IMR-90 (cell line): Measurements from ENCODE around the gene HEY2. TPM values are rescaled to one million over a fixed set of nuclear protein-coding genes. Genes with fewer than 3 reads are reported as not detected.

Experiments
- ATAC-seq: fragments of 200-7000 bp; cut with Tn5 transposase; 2 replicates; pipeline ENCODE4 v1.9.1; 2020; ENCODE audit warnings: low read depth, mild to moderate bottlenecking, moderate library complexity
- BruUV-seq: library from RNA; stranded (reverse); fragments of 400-500 nt; replicated peaks from 2 replicates; lab custom pipeline; 2021; lab: Mats Ljungman, UMichigan
- CTCF ChIA-PET: fragments of 300-600 bp; formaldehyde crosslinking; extraction: SDS; loops from one replicate; lab custom pipeline; 2021; ENCODE audit warnings: antibody characterized with exemption; lab: Yijun Ruan, JAX
- POLR2A ChIA-PET: fragments of 300-600 bp; sonication (Branson Sonifier 250); formaldehyde crosslinking; loops from one replicate; lab custom pipeline; 2022; ENCODE audit warnings: antibody characterized with exemption; ENCODE audit not compliant: unreplicated experiment; lab: Charles Lee
- DNase-seq: peaks from one replicate; pipeline ENCODE4 v3.0.0; 2013
- H2AFZ ChIP-seq: replicated peaks from 2 replicates; pipeline ENCODE3; 2013; ENCODE audit warnings: low read length, mild to moderate bottlenecking; ENCODE audit not compliant: poor library complexity
- H2AK5ac ChIP-seq: 2 replicates; pipeline ENCODE4 v1.6.1; 2013; ENCODE audit warnings: low read depth, low read length, inconsistent platforms
- H2AK9ac ChIP-seq: replicated peaks from 2 replicates; pipeline ENCODE3; 2013; ENCODE audit warnings: mild to moderate bottlenecking, low read depth, low read length, moderate library complexity; ENCODE audit not compliant: poor library complexity
- H2BK120ac ChIP-seq: 2 replicates; pipeline ENCODE4 v1.6.1; 2013; ENCODE audit warnings: low read depth, low read length, inconsistent platforms
- H2BK15ac ChIP-seq: 3 replicates; pipeline ENCODE4 v1.6.1; 2013; ENCODE audit warnings: low read depth, low read length, inconsistent platforms
- H2BK20ac ChIP-seq: 2 replicates; pipeline ENCODE4 v1.6.1; 2013; ENCODE audit warnings: low read depth, mild to moderate bottlenecking, inconsistent platforms, low read length, moderate library complexity
- H2BK5ac ChIP-seq: 2 replicates; pipeline ENCODE4 v1.6.1; 2013; ENCODE audit warnings: mild to moderate bottlenecking, low read depth, low read length, inconsistent platforms; ENCODE audit not compliant: poor library complexity, severe bottlenecking
- H3K14ac ChIP-seq: replicated peaks from 2 replicates; pipeline ENCODE4 v1.6.1; 2013; ENCODE audit warnings: low read depth, low read length, inconsistent platforms
- H3K18ac ChIP-seq: 2 replicates; pipeline ENCODE4 v1.6.1; 2013; ENCODE audit warnings: low read depth, low read length, control low read depth
- H3K23ac ChIP-seq: 2 replicates; pipeline ENCODE4 v1.6.1; 2013; ENCODE audit warnings: low read depth, low read length, inconsistent platforms
- H3K27ac ChIP-seq: 2 replicates; pipeline ENCODE4 v1.5.1; 2013; ENCODE audit warnings: mild to moderate bottlenecking, control low read depth, low read length; ENCODE audit not compliant: insufficient read depth
- H3K27me3 ChIP-seq: 2 replicates; pipeline ENCODE4 v1.6.1; 2013; ENCODE audit warnings: low read length; ENCODE audit not compliant: control insufficient read depth, insufficient read depth
- H3K36me3 ChIP-seq: 2 replicates; pipeline ENCODE4 v1.6.1; 2013; ENCODE audit warnings: low read length, mixed read lengths; ENCODE audit not compliant: control insufficient read depth, insufficient read depth
- H3K4ac ChIP-seq: 2 replicates; pipeline ENCODE4 v1.6.1; 2013; ENCODE audit warnings: low read depth, low read length, inconsistent platforms
- H3K4me1 ChIP-seq: 2 replicates; pipeline ENCODE4 v1.6.1; 2013; ENCODE audit warnings: low read length, mixed read lengths; ENCODE audit not compliant: control insufficient read depth, insufficient read depth
- H3K4me2 ChIP-seq: 2 replicates; pipeline ENCODE4 v1.6.1; 2013; ENCODE audit warnings: low read depth, mild to moderate bottlenecking, control low read depth, low read length, moderate library complexity
- H3K4me3 ChIP-seq: 2 replicates; pipeline ENCODE4 v1.5.1; 2013; ENCODE audit warnings: low read depth, mild to moderate bottlenecking, control low read depth, low read length, moderate library complexity; ENCODE audit not compliant: insufficient read depth
- H3K56ac ChIP-seq: 2 replicates; pipeline ENCODE4 v1.6.1; 2013; ENCODE audit warnings: low read length, inconsistent platforms; ENCODE audit not compliant: insufficient read depth; ENCODE audit errors: extremely low read depth
- H3K79me1 ChIP-seq, 2 experiments: 2 replicates each; pipeline ENCODE4 v1.6.1; 2013; ENCODE audit warnings: low read length in 2 of 2, inconsistent platforms in 1 of 2, low read depth in 1 of 2
- H3K9ac ChIP-seq: 2 replicates; pipeline ENCODE4 v1.6.1; 2013; ENCODE audit warnings: low read depth, low read length, control low read depth
- H3K9me1 ChIP-seq: 2 replicates; pipeline ENCODE4 v1.6.1; 2013; ENCODE audit warnings: low read length, inconsistent platforms; ENCODE audit not compliant: insufficient read depth
- H3K9me3 ChIP-seq: 2 replicates; pipeline ENCODE4 v1.6.1; 2013; ENCODE audit warnings: low read length; ENCODE audit not compliant: control insufficient read depth, insufficient read depth
- H4K20me1 ChIP-seq: 2 replicates; pipeline ENCODE4 v1.6.1; 2013; ENCODE audit warnings: low read length, inconsistent platforms; ENCODE audit not compliant: insufficient read depth
- H4K5ac ChIP-seq: 2 replicates; pipeline ENCODE4 v1.6.1; 2013; ENCODE audit warnings: mild to moderate bottlenecking, low read depth, low read length, control low read depth
- H4K8ac ChIP-seq, 2 experiments: 2 replicates each; pipeline ENCODE4 v1.6.1; 2013; ENCODE audit warnings: low read depth in 2 of 2, low read length in 2 of 2, control low read depth in 1 of 2, inconsistent platforms in 1 of 2
- H4K91ac ChIP-seq: 2 replicates; pipeline ENCODE4 v1.6.1; 2013; ENCODE audit warnings: low read depth, low read length, inconsistent platforms; ENCODE audit not compliant: insufficient read depth
- BHLHE40 ChIP-seq: fragments of 150-350 bp; IDR thresholded peaks from 2 replicates; pipeline ENCODE4 v1.6.1; 2016; ENCODE audit warnings: mild to moderate bottlenecking, low read depth, low read length
- CEBPB ChIP-seq: IDR thresholded peaks from 2 replicates; pipeline ENCODE4 v1.6.1; 2012; ENCODE audit warnings: low read depth, low read length, improper control_type of control experiment
- CHD1 ChIP-seq: IDR thresholded peaks from 2 replicates; pipeline ENCODE4 v1.6.1; 2012; ENCODE audit warnings: low read depth, low read length, improper control_type of control experiment
- FOS ChIP-seq: fragments of 150-350 bp; IDR thresholded peaks from 2 replicates; pipeline ENCODE4 v1.6.1; 2016; ENCODE audit warnings: low read depth, low read length
- MAFK ChIP-seq: IDR thresholded peaks from 2 replicates; pipeline ENCODE4 v1.6.1; 2012; ENCODE audit warnings: low read depth, low read length, improper control_type of control experiment
- MAZ ChIP-seq: IDR thresholded peaks from 2 replicates; pipeline ENCODE4 v1.6.1; 2012; ENCODE audit warnings: low read depth, mild to moderate bottlenecking, low read length, improper control_type of control experiment, moderate library complexity, borderline replicate concordance
- MXI1 ChIP-seq: IDR thresholded peaks from 2 replicates; pipeline ENCODE4 v1.6.1; 2012; ENCODE audit warnings: low read depth, mild to moderate bottlenecking, low read length, moderate library complexity, borderline replicate concordance
- NFE2L2 ChIP-seq: fragments of 150-350 bp; IDR thresholded peaks from 2 replicates; pipeline ENCODE4 v1.6.1; 2016; ENCODE audit warnings: low read depth, mild to moderate bottlenecking, low read length
- POLR2A ChIP-seq: IDR thresholded peaks from 2 replicates; pipeline ENCODE4 v1.6.1; 2012; ENCODE audit warnings: mild to moderate bottlenecking, low read depth, low read length
- RAD21 ChIP-seq: IDR thresholded peaks from 2 replicates; pipeline ENCODE4 v1.6.1; 2012; ENCODE audit warnings: low read length, improper control_type of control experiment
- RCOR1 ChIP-seq: IDR thresholded peaks from 2 replicates; pipeline ENCODE4 v1.6.1; 2012; ENCODE audit warnings: mild to moderate bottlenecking, low read length, improper control_type of control experiment; ENCODE audit not compliant: insufficient replicate concordance
- RFX5 ChIP-seq: IDR thresholded peaks from 2 replicates; pipeline ENCODE4 v1.8.0; 2012; ENCODE audit warnings: low read depth, mild to moderate bottlenecking, low read length, moderate library complexity
- SMC3 ChIP-seq: fragments of 150-350 bp; IDR thresholded peaks from 2 replicates; pipeline ENCODE4 v1.6.1; 2016; ENCODE audit warnings: low read depth, mild to moderate bottlenecking, antibody characterized with exemption, low read length, moderate library complexity
- WGBS, 2 experiments: methylation state at CpG; one replicate each; pipeline versions ENCODE4 v1.1.5 to v1.1.7; 2013; ENCODE audit warnings: missing lambda C conversion rate in 2 of 2; ENCODE audit not compliant: insufficient read length in 1 of 2; ENCODE audit errors: extremely low coverage in 2 of 2; 5-methylcytosine and 5-hydroxymethylcytosine counted together
- dilution Hi-C: fragments of 300-500 bp; cut with HindIII; formaldehyde crosslinking; loops from one replicate; pipeline ENCODE4 v1.14.3; 2018; ENCODE audit warnings: low sequenced_read_pairs; ENCODE audit not compliant: unreplicated experiment
- in situ Hi-C: fragments of 300-500 bp; cut with MboI; formaldehyde crosslinking; loops from 3 replicates; pipeline ENCODE4 v1.14.3; 2019; ENCODE audit warnings: low sequenced_read_pairs, inconsistent platforms, mixed read lengths
- intact Hi-C: fragments of 100-400 bp; cut with micrococcal nuclease; formaldehyde crosslinking; loops from 2 replicates; pipeline ENCODE4 v1.10.0; 2022
- polyA plus RNA-seq, 3 experiments: library from polyadenylated mRNA; depleted of rRNA; stranded (reverse); fragments of >200 nt; gene quantifications; 2 replicates each; pipeline ENCODE4 v1.2.3, GENCODE V29; 2012; ENCODE audit warnings: low replicate concordance in 1 of 3
- total RNA-seq: library from RNA; depleted of rRNA; stranded (reverse); fragments of >200 nt; gene quantifications from 2 replicates; pipeline ENCODE4 v1.2.3, GENCODE V29; 2012
- TF ChIP-seq, protein P1 (sequence below): fragments of 150-350 bp; IDR thresholded peaks from 2 replicates; pipeline ENCODE4 v1.6.1; 2017; ENCODE audit warnings: mild to moderate bottlenecking, antibody characterized with exemption, low read length, low read depth
- TF ChIP-seq, protein P2 (sequence below): conservative IDR thresholded peaks from 2 replicates; pipeline ENCODE4 v1.5.1; 2012; ENCODE audit warnings: mild to moderate bottlenecking, low read depth, low read length, improper control_type of control experiment
- TF ChIP-seq, protein P3 (sequence below): fragments of 150-350 bp; IDR thresholded peaks from 2 replicates; pipeline ENCODE4 v1.6.1; 2016; ENCODE audit warnings: low read depth, mild to moderate bottlenecking, low read length, moderate library complexity, borderline replicate concordance

Gene HEY2
- total and polyA plus RNA-seq, 2 of the 4 experiments (the other 2 are of a cell fraction), result not detected

DNA sequence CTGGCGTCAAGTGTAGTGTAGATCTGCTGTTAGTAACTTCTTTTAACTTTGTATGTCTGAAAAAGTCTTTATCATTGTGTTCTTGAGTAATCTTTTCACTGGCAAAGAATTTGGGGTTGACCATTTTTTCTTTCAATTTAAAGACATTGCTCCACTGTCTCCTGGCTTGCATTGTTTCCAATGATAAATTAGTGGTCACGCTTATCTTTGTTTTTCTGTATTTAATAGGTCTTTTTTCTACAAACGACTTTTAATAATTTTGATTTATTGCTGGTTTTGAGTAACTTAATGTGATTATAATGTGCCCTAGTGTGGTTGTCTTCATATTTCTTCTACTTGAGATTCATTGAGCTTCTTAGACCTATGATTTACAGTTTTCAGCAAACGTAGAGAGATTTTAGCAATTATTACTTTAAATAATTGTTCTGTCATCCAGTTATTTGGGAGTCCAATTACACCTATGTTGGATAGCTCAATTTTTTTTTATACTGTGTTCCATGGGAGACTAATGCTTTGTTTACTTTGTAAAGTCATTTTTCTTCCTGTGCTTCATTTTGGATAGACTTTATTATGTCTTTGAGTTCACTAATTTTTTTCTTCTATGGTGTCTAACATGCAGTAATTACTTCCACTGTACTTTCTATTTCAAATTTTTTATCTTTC lies 38.3 kb upstream of the HEY2 start:
- no peak overlapping the region for H2AK5ac ChIP-seq
- no peak overlapping the region for H3K18ac ChIP-seq
- H3K27ac ChIP-seq, result no peak overlapping the region
- DNase-seq (no peak), ATAC-seq (no peak)
- intact Hi-C loops, result no loop called here
- H3K4ac ChIP-seq, result no peak overlapping the region
- no peak overlapping the region for H4K8ac ChIP-seq
- no peaks in the 10 kb centered on the region for H3K36me3 ChIP-seq
- CTCF ChIA-PET, result no interaction called here
- H3K79me1 ChIP-seq, result no peaks in the 10 kb centered on the region
- POLR2A ChIA-PET, result no interaction called here
- in situ Hi-C loops, result no loop called here
- WGBS, 2 experiments, result no CpG with 5 or more reads among the region's 4 CpGs
- no peak overlapping the region for H2BK120ac ChIP-seq
- H3K9me3 ChIP-seq, result no peaks in the 10 kb centered on the region
- no peaks in the 10 kb centered on the region for H3K9me1 ChIP-seq
- H3K14ac ChIP-seq, result no peak overlapping the region
- no TSS peak for BruUV-seq
- H3K9ac ChIP-seq, result no peak overlapping the region
- no peak overlapping the region for H2AK9ac ChIP-seq
- H2BK15ac ChIP-seq, result no peak overlapping the region
- H3K27me3 ChIP-seq, result no peaks in the 10 kb centered on the region
- no peak overlapping the region for H3K23ac ChIP-seq
- H4K5ac ChIP-seq, result no peak overlapping the region
- no peak overlapping the region for H4K91ac ChIP-seq
- H3K4me2 ChIP-seq, result no peak overlapping the region
- no peak overlapping the region for H2BK5ac ChIP-seq
- H4K20me1 ChIP-seq, result no peaks in the 10 kb centered on the region
- TF ChIP-seq, protein P1, sequence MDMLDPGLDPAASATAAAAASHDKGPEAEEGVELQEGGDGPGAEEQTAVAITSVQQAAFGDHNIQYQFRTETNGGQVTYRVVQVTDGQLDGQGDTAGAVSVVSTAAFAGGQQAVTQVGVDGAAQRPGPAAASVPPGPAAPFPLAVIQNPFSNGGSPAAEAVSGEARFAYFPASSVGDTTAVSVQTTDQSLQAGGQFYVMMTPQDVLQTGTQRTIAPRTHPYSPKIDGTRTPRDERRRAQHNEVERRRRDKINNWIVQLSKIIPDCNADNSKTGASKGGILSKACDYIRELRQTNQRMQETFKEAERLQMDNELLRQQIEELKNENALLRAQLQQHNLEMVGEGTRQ, result no peak
- TF ChIP-seq BHLHE40 (no peak), RFX5 (no peak), FOS (no peak), CEBPB (no peak), MAFK (no peak), MXI1 (no peak), SMC3 (no peak), POLR2A (no peak), RAD21 (no peak), CHD1 (no peak), NFE2L2 (no peak), RCOR1 (no peak), MAZ (no peak)
- TF ChIP-seq, protein P2, sequence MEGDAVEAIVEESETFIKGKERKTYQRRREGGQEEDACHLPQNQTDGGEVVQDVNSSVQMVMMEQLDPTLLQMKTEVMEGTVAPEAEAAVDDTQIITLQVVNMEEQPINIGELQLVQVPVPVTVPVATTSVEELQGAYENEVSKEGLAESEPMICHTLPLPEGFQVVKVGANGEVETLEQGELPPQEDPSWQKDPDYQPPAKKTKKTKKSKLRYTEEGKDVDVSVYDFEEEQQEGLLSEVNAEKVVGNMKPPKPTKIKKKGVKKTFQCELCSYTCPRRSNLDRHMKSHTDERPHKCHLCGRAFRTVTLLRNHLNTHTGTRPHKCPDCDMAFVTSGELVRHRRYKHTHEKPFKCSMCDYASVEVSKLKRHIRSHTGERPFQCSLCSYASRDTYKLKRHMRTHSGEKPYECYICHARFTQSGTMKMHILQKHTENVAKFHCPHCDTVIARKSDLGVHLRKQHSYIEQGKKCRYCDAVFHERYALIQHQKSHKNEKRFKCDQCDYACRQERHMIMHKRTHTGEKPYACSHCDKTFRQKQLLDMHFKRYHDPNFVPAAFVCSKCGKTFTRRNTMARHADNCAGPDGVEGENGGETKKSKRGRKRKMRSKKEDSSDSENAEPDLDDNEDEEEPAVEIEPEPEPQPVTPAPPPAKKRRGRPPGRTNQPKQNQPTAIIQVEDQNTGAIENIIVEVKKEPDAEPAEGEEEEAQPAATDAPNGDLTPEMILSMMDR, result no peak
- TF ChIP-seq, protein P3, sequence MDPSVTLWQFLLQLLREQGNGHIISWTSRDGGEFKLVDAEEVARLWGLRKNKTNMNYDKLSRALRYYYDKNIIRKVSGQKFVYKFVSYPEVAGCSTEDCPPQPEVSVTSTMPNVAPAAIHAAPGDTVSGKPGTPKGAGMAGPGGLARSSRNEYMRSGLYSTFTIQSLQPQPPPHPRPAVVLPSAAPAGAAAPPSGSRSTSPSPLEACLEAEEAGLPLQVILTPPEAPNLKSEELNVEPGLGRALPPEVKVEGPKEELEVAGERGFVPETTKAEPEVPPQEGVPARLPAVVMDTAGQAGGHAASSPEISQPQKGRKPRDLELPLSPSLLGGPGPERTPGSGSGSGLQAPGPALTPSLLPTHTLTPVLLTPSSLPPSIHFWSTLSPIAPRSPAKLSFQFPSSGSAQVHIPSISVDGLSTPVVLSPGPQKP, result no peak
- H2AFZ ChIP-seq, result no peak overlapping the region
- H2BK20ac ChIP-seq, result no peak overlapping the region
- no peaks in the 10 kb centered on the region for H3K4me1 ChIP-seq
- no peak overlapping the region for H3K56ac ChIP-seq
- no peak overlapping the region for H3K4me3 ChIP-seq
- dilution Hi-C loops, result no loop called here
